ENCODE data around the gene ZNF154. TPM values are rescaled to one million over a fixed set of nuclear protein-coding genes. Genes with fewer than 3 reads are reported as not detected.
"Not testable (repeated sequence)": the region's sequence is repeated elsewhere in the genome, so short reads cannot be mapped to it uniquely, and the experiment has no call there.

Gene ZNF154
- polyA plus RNA-seq, 2 of the 4 experiments (the other 2 are of a cell fraction) = not detected

DNA sequence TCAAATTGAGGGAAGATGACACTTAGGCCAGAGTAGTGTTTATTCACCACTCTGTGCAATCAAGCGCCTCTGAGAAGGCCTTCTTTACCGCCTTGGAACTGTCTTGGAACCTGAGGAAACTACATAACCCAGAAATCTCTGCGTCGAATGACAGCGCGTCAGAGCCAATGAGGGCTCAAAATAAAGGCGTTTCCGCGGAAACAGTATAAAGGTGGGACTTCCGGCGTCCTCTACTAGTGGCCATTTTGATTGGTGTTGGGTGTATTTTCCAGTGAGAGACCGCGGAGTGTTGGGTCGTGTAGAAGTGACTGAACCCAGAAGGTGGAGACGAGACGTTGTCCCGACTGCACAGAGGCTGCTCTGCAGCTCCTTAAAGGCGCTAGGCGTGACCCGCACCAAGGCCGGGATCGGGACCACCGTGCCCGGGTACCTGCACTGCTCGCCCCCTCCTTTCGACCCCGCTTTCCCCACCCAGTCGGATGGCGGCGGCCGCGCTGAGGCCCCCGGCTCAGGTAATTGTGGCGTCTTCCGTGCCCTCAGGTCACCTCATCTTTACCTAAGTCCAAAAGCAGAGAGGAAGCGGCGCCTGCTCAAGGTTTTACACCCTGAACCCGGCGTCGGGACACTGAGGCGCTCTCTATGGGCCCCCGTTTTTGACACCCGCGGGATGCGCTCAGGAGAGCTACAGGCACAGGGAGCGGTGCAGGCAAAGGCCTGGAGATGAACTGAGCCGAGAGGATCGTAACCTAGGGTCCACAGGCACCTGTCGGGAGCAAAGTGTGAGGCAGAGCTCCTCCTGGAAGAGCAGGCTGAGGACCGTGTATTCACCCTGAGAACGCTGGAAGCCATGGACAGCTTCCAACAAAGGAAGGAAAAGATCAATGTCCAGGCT, 37.8 kb upstream of the ZNF154 start, which contains the start of gene ZNF776:
TSS of gene ZNF776 (plus strand) at position 236 of the 892 bp plus-strand sequence. CDS start at position 480, 244 bp downstream.
- peak; percentile 99 to 100 for ATAC-seq
- Histone ChIP-seq H3K27ac (peak within 1 kb of the TSS; percentile 63 to 87), H3K4me2 (peak within 1 kb of the TSS; percentile 72), H3K4me3 (peak within 1 kb of the TSS; percentile 73), H3K4me1 (no peaks in the 10 kb centered on the region), H3K9me3 (peaks cover 87% of the 10 kb centered on the region)
- ChIA-PET POLR2A (interaction anchor here (1.5 to 1.6 kb wide), 4 partner anchors 23 to 103 kb away, joined by 3 to 7 read pairs (median 7); partner anchors contain the start of genes ZNF551 and ZNF586), CTCF (interaction anchor here (0.6 to 1.4 kb wide), 3 partner anchors 10 to 464 kb away, joined by 3 read pairs; no protein-coding TSS in a partner anchor)
- peak; percentile 96 to 98 for DNase-seq (ENCODE audit: low read depth in 1 of 2, low spot score in 1 of 2)
- TF ChIP-seq, protein P1, sequence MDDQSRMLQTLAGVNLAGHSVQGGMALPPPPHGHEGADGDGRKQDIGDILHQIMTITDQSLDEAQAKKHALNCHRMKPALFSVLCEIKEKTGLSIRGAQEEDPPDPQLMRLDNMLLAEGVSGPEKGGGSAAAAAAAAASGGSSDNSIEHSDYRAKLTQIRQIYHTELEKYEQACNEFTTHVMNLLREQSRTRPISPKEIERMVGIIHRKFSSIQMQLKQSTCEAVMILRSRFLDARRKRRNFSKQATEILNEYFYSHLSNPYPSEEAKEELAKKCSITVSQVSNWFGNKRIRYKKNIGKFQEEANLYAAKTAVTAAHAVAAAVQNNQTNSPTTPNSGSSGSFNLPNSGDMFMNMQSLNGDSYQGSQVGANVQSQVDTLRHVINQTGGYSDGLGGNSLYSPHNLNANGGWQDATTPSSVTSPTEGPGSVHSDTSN (IDR thresholded peaks at IDR 0.05) = peak; percentile 95
- TF ChIP-seq PHF8 (IDR thresholded peaks at IDR 0.05; ENCODE audit: borderline replicate concordance, low read depth) (peak; percentile 66; the same call in 1 of the 2 replicates), HOXB13 (CRISPR knock-in tag; IDR thresholded peaks at IDR 0.05; ENCODE audit: low read depth) (no peak), CBX8 (IDR thresholded peaks at IDR 0.05) (no peak), ZNF302 (CRISPR knock-in tag; IDR thresholded peaks at IDR 0.05) (no peak), NFE2L2 (conservative IDR thresholded peaks at IDR 0.05; ENCODE audit: low read length) (no peak), SREBF2 (IDR thresholded peaks at IDR 0.05) (no peak), RARB (CRISPR knock-in tag; IDR thresholded peaks at IDR 0.05) (no peak), POLR2A (IDR thresholded peaks at IDR 0.05; ENCODE audit: low read length) (peak; percentile 32; the same call in 1 of the 2 replicates), JUN (IDR thresholded peaks at IDR 0.05) (peak in 1 of 2 experiments; percentile 74; a peak in 2 of 5 replicates)
- TF ChIP-seq, protein P2, sequence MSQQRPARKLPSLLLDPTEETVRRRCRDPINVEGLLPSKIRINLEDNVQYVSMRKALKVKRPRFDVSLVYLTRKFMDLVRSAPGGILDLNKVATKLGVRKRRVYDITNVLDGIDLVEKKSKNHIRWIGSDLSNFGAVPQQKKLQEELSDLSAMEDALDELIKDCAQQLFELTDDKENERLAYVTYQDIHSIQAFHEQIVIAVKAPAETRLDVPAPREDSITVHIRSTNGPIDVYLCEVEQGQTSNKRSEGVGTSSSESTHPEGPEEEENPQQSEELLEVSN (IDR thresholded peaks at IDR 0.05; ENCODE audit: borderline replicate concordance, low read depth) = peak; percentile 6; the same call in 1 of the 2 replicates
- TF ChIP-seq, protein P3, sequence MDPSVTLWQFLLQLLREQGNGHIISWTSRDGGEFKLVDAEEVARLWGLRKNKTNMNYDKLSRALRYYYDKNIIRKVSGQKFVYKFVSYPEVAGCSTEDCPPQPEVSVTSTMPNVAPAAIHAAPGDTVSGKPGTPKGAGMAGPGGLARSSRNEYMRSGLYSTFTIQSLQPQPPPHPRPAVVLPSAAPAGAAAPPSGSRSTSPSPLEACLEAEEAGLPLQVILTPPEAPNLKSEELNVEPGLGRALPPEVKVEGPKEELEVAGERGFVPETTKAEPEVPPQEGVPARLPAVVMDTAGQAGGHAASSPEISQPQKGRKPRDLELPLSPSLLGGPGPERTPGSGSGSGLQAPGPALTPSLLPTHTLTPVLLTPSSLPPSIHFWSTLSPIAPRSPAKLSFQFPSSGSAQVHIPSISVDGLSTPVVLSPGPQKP (IDR thresholded peaks at IDR 0.05; ENCODE audit: low read depth, low read length) = no peak
- TF ChIP-seq, protein P4, sequence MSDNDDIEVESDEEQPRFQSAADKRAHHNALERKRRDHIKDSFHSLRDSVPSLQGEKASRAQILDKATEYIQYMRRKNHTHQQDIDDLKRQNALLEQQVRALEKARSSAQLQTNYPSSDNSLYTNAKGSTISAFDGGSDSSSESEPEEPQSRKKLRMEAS (IDR thresholded peaks at IDR 0.05) = peak; percentile 48; the same call in 1 of the 2 replicates
- TF ChIP-seq, protein P5, sequence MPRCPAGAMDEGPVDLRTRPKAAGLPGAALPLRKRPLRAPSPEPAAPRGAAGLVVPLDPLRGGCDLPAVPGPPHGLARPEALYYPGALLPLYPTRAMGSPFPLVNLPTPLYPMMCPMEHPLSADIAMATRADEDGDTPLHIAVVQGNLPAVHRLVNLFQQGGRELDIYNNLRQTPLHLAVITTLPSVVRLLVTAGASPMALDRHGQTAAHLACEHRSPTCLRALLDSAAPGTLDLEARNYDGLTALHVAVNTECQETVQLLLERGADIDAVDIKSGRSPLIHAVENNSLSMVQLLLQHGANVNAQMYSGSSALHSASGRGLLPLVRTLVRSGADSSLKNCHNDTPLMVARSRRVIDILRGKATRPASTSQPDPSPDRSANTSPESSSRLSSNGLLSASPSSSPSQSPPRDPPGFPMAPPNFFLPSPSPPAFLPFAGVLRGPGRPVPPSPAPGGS (IDR thresholded peaks at IDR 0.05) = 0 out of 3 replicates have a peak, but pooled peaks have one; percentile 49
- 5% methylated on average over 44 of the region's 51 CpGs for WGBS (ENCODE audit: missing lambda C conversion rate)
- peak; percentile 100 for FAIRE-seq

DNA sequence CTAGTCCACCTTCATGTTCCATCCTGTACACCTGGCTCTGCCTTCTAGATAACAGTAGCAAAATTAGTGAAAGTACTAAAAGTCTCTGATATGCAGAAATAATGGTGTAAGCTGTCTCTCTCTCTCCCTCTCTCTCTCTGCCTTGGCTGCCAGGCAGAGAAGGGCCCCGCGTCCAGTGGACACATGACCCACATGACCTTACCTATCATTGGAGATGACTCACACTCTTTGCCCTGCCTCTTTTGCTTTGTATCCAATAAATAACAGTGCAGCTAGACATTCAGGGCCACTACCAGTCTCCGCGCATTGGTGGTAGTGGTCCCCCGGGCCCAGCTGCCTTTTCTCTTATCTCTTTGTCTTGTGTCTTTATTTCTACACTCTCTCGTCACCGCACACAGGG, 29.8 kb upstream of the ZNF154 start:
- H3K4me1 ChIP-seq; FAIRE-seq; H3K27ac ChIP-seq; DNase-seq (ENCODE audit: low read depth in 1 of 2, low spot score in 1 of 2); H3K4me3 ChIP-seq; CTCF ChIA-PET; ATAC-seq; POLR2A ChIA-PET; H3K4me2 ChIP-seq: not testable (repeated sequence)
- peaks cover 84% of the 10 kb centered on the region for H3K9me3 ChIP-seq
- WGBS (ENCODE audit: missing lambda C conversion rate) = 84% methylated on average over 7 of the region's 7 CpGs

DNA sequence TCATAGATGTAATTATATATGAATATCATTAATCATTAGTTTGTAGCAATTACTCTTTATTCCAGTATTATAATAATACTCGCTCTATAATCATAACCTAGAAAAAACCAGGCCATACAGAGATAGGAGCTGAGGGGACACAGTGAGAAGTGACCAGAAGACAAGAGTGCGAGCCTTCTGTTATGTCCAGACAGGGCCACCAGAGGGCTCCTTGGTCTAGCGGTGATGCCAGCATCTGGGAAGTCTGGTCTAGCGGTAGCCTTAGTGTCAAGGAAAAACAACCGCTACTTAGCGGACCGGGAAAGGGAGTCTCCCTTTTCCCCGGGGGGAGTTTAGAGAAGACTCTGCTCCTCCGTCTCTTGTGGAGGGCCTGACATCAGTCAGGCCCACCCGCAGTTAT, 29.3 kb upstream of the ZNF154 start:
- POLR2A ChIA-PET; H3K4me3 ChIP-seq; DNase-seq (ENCODE audit: low read depth in 1 of 2, low spot score in 1 of 2); CTCF ChIA-PET; H3K27ac ChIP-seq; H3K4me2 ChIP-seq; FAIRE-seq; H3K4me1 ChIP-seq: not testable (repeated sequence)
- WGBS (ENCODE audit: missing lambda C conversion rate) = 29% methylated on average over 10 of the region's 10 CpGs
- peaks cover 88% of the 10 kb centered on the region for H3K9me3 ChIP-seq
- ATAC-seq = 0 out of 6 replicates have a peak, but pooled peaks of 1 of the 2 experiments have one; percentile 47

Data from A549 (cell line).